IMR-90 (cell line): ENCODE data around the gene SLC30A7. TPM values are rescaled to one million over a fixed set of nuclear protein-coding genes. Genes with fewer than 3 reads are reported as not detected.

ENCODE experiments used
- ATAC-seq: fragments of 200-7000 bp; cut with Tn5 transposase; 2 replicates; pipeline ENCODE4 v1.9.1; 2020; ENCODE audit warnings: low read depth, mild to moderate bottlenecking, moderate library complexity
- BruUV-seq: library from RNA; stranded (reverse); fragments of 400-500 nt; replicated peaks from 2 replicates; lab custom pipeline; 2021; lab: Mats Ljungman, UMichigan
- CTCF ChIA-PET: fragments of 300-600 bp; formaldehyde crosslinking; extraction: SDS; loops from one replicate; lab custom pipeline; 2021; ENCODE audit warnings: antibody characterized with exemption; lab: Yijun Ruan, JAX
- POLR2A ChIA-PET: fragments of 300-600 bp; sonication (Branson Sonifier 250); formaldehyde crosslinking; loops from one replicate; lab custom pipeline; 2022; ENCODE audit warnings: antibody characterized with exemption; ENCODE audit not compliant: unreplicated experiment; lab: Charles Lee
- DNase-seq: peaks from one replicate; pipeline ENCODE4 v3.0.0; 2013
- H2AFZ ChIP-seq: replicated peaks from 2 replicates; pipeline ENCODE3; 2013; ENCODE audit warnings: low read length, mild to moderate bottlenecking; ENCODE audit not compliant: poor library complexity
- H2AK5ac ChIP-seq: 2 replicates; pipeline ENCODE4 v1.6.1; 2013; ENCODE audit warnings: low read depth, low read length, inconsistent platforms
- H2AK9ac ChIP-seq: replicated peaks from 2 replicates; pipeline ENCODE3; 2013; ENCODE audit warnings: mild to moderate bottlenecking, low read depth, low read length, moderate library complexity; ENCODE audit not compliant: poor library complexity
- H2BK120ac ChIP-seq: 2 replicates; pipeline ENCODE4 v1.6.1; 2013; ENCODE audit warnings: low read depth, low read length, inconsistent platforms
- H2BK15ac ChIP-seq: 3 replicates; pipeline ENCODE4 v1.6.1; 2013; ENCODE audit warnings: low read depth, low read length, inconsistent platforms
- H2BK20ac ChIP-seq: 2 replicates; pipeline ENCODE4 v1.6.1; 2013; ENCODE audit warnings: low read depth, mild to moderate bottlenecking, inconsistent platforms, low read length, moderate library complexity
- H2BK5ac ChIP-seq: 2 replicates; pipeline ENCODE4 v1.6.1; 2013; ENCODE audit warnings: mild to moderate bottlenecking, low read depth, low read length, inconsistent platforms; ENCODE audit not compliant: poor library complexity, severe bottlenecking
- H3K14ac ChIP-seq: replicated peaks from 2 replicates; pipeline ENCODE4 v1.6.1; 2013; ENCODE audit warnings: low read depth, low read length, inconsistent platforms
- H3K18ac ChIP-seq: 2 replicates; pipeline ENCODE4 v1.6.1; 2013; ENCODE audit warnings: low read depth, low read length, control low read depth
- H3K23ac ChIP-seq: 2 replicates; pipeline ENCODE4 v1.6.1; 2013; ENCODE audit warnings: low read depth, low read length, inconsistent platforms
- H3K27ac ChIP-seq: 2 replicates; pipeline ENCODE4 v1.5.1; 2013; ENCODE audit warnings: mild to moderate bottlenecking, control low read depth, low read length; ENCODE audit not compliant: insufficient read depth
- H3K27me3 ChIP-seq: 2 replicates; pipeline ENCODE4 v1.6.1; 2013; ENCODE audit warnings: low read length; ENCODE audit not compliant: control insufficient read depth, insufficient read depth
- H3K36me3 ChIP-seq: 2 replicates; pipeline ENCODE4 v1.6.1; 2013; ENCODE audit warnings: low read length, mixed read lengths; ENCODE audit not compliant: control insufficient read depth, insufficient read depth
- H3K4ac ChIP-seq: 2 replicates; pipeline ENCODE4 v1.6.1; 2013; ENCODE audit warnings: low read depth, low read length, inconsistent platforms
- H3K4me1 ChIP-seq: 2 replicates; pipeline ENCODE4 v1.6.1; 2013; ENCODE audit warnings: low read length, mixed read lengths; ENCODE audit not compliant: control insufficient read depth, insufficient read depth
- H3K4me2 ChIP-seq: 2 replicates; pipeline ENCODE4 v1.6.1; 2013; ENCODE audit warnings: low read depth, mild to moderate bottlenecking, control low read depth, low read length, moderate library complexity
- H3K4me3 ChIP-seq: 2 replicates; pipeline ENCODE4 v1.5.1; 2013; ENCODE audit warnings: low read depth, mild to moderate bottlenecking, control low read depth, low read length, moderate library complexity; ENCODE audit not compliant: insufficient read depth
- H3K56ac ChIP-seq: 2 replicates; pipeline ENCODE4 v1.6.1; 2013; ENCODE audit warnings: low read length, inconsistent platforms; ENCODE audit not compliant: insufficient read depth; ENCODE audit errors: extremely low read depth
- H3K79me1 ChIP-seq, 2 experiments: 2 replicates each; pipeline ENCODE4 v1.6.1; 2013; ENCODE audit warnings: low read length in 2 of 2, inconsistent platforms in 1 of 2, low read depth in 1 of 2
- H3K9ac ChIP-seq: 2 replicates; pipeline ENCODE4 v1.6.1; 2013; ENCODE audit warnings: low read depth, low read length, control low read depth
- H3K9me1 ChIP-seq: 2 replicates; pipeline ENCODE4 v1.6.1; 2013; ENCODE audit warnings: low read length, inconsistent platforms; ENCODE audit not compliant: insufficient read depth
- H3K9me3 ChIP-seq: 2 replicates; pipeline ENCODE4 v1.6.1; 2013; ENCODE audit warnings: low read length; ENCODE audit not compliant: control insufficient read depth, insufficient read depth
- H4K20me1 ChIP-seq: 2 replicates; pipeline ENCODE4 v1.6.1; 2013; ENCODE audit warnings: low read length, inconsistent platforms; ENCODE audit not compliant: insufficient read depth
- H4K5ac ChIP-seq: 2 replicates; pipeline ENCODE4 v1.6.1; 2013; ENCODE audit warnings: mild to moderate bottlenecking, low read depth, low read length, control low read depth
- H4K8ac ChIP-seq, 2 experiments: 2 replicates each; pipeline ENCODE4 v1.6.1; 2013; ENCODE audit warnings: low read depth in 2 of 2, low read length in 2 of 2, control low read depth in 1 of 2, inconsistent platforms in 1 of 2
- H4K91ac ChIP-seq: 2 replicates; pipeline ENCODE4 v1.6.1; 2013; ENCODE audit warnings: low read depth, low read length, inconsistent platforms; ENCODE audit not compliant: insufficient read depth
- BHLHE40 ChIP-seq: fragments of 150-350 bp; IDR thresholded peaks from 2 replicates; pipeline ENCODE4 v1.6.1; 2016; ENCODE audit warnings: mild to moderate bottlenecking, low read depth, low read length
- CHD1 ChIP-seq: IDR thresholded peaks from 2 replicates; pipeline ENCODE4 v1.6.1; 2012; ENCODE audit warnings: low read depth, low read length, improper control_type of control experiment
- MAZ ChIP-seq: IDR thresholded peaks from 2 replicates; pipeline ENCODE4 v1.6.1; 2012; ENCODE audit warnings: low read depth, mild to moderate bottlenecking, low read length, improper control_type of control experiment, moderate library complexity, borderline replicate concordance
- RFX5 ChIP-seq: IDR thresholded peaks from 2 replicates; pipeline ENCODE4 v1.8.0; 2012; ENCODE audit warnings: low read depth, mild to moderate bottlenecking, low read length, moderate library complexity
- WGBS, 2 experiments: methylation state at CpG; one replicate each; pipeline versions ENCODE4 v1.1.5 to v1.1.7; 2013; ENCODE audit warnings: missing lambda C conversion rate in 2 of 2; ENCODE audit not compliant: insufficient read length in 1 of 2; ENCODE audit errors: extremely low coverage in 2 of 2; 5-methylcytosine and 5-hydroxymethylcytosine counted together
- dilution Hi-C: fragments of 300-500 bp; cut with HindIII; formaldehyde crosslinking; loops from one replicate; pipeline ENCODE4 v1.14.3; 2018; ENCODE audit warnings: low sequenced_read_pairs; ENCODE audit not compliant: unreplicated experiment
- in situ Hi-C: fragments of 300-500 bp; cut with MboI; formaldehyde crosslinking; loops from 3 replicates; pipeline ENCODE4 v1.14.3; 2019; ENCODE audit warnings: low sequenced_read_pairs, inconsistent platforms, mixed read lengths
- intact Hi-C: fragments of 100-400 bp; cut with micrococcal nuclease; formaldehyde crosslinking; loops from 2 replicates; pipeline ENCODE4 v1.10.0; 2022
- polyA plus RNA-seq, 3 experiments: library from polyadenylated mRNA; depleted of rRNA; stranded (reverse); fragments of >200 nt; gene quantifications; 2 replicates each; pipeline ENCODE4 v1.2.3, GENCODE V29; 2012; ENCODE audit warnings: low replicate concordance in 1 of 3
- total RNA-seq: library from RNA; depleted of rRNA; stranded (reverse); fragments of >200 nt; gene quantifications from 2 replicates; pipeline ENCODE4 v1.2.3, GENCODE V29; 2012
- TF ChIP-seq, protein P1 (sequence below): fragments of 150-350 bp; IDR thresholded peaks from 2 replicates; pipeline ENCODE4 v1.6.1; 2016; ENCODE audit warnings: low read depth, mild to moderate bottlenecking, low read length, moderate library complexity, borderline replicate concordance

The SLC30A7 gene
- total and polyA plus RNA-seq, 2 of the 4 experiments (the other 2 are of a cell fraction), result 8.4 to 60.2 TPM

- Histone ChIP-seq H2AFZ (no peak overlapping the region), H2BK15ac (no peak overlapping the region), H3K18ac (no peak overlapping the region), H4K20me1 (no peaks in the 10 kb centered on the region), H3K9ac (no peak overlapping the region), H3K27ac (no peak overlapping the region), H3K4me3 (no peak overlapping the region), H3K4me2 (no peak overlapping the region), H2AK9ac (no peak overlapping the region), H3K79me1 (no peaks in the 10 kb centered on the region), H2BK5ac (no peak overlapping the region), H2BK20ac (no peak overlapping the region), H3K9me3 (no peaks in the 10 kb centered on the region), H2AK5ac (no peak overlapping the region), H3K36me3 (peaks cover 3% of the 10 kb centered on the region; the same call in 1 of the 2 replicates), H3K4me1 (peaks cover 3% of the 10 kb centered on the region; the same call in 1 of the 2 replicates), H3K14ac (no peak overlapping the region), H3K9me1 (no peaks in the 10 kb centered on the region), H4K8ac (no peak overlapping the region), H4K91ac (no peak overlapping the region), H3K56ac (no peak overlapping the region), H2BK120ac (no peak overlapping the region), H3K27me3 (no peaks in the 10 kb centered on the region), H3K23ac (no peak overlapping the region), H4K5ac (no peak overlapping the region), H3K4ac (no peak overlapping the region)
- no CpG with 5 or more reads among the region's 2 CpGs for WGBS, 2 experiments
- in situ Hi-C loops (loop anchor here (10.0 kb wide), 1 partner anchor 1065 kb away; no protein-coding TSS in a partner anchor), dilution Hi-C loops (no loop called here), intact Hi-C loops (loop anchor here (2.0 to 5.0 kb wide), 4 partner anchors 248 to 1061 kb away; partner anchors contain the start of gene GPR88)
- BruUV-seq, result no TSS peak
- DNase-seq (no peak), ATAC-seq (no peak)
- CTCF ChIA-PET, result interaction anchor here (1.8 to 4.7 kb wide), 4 partner anchors 263 to 414 kb away, joined by 9 to 27 read pairs (median 20); no protein-coding TSS in a partner anchor
- TF ChIP-seq, protein P1, sequence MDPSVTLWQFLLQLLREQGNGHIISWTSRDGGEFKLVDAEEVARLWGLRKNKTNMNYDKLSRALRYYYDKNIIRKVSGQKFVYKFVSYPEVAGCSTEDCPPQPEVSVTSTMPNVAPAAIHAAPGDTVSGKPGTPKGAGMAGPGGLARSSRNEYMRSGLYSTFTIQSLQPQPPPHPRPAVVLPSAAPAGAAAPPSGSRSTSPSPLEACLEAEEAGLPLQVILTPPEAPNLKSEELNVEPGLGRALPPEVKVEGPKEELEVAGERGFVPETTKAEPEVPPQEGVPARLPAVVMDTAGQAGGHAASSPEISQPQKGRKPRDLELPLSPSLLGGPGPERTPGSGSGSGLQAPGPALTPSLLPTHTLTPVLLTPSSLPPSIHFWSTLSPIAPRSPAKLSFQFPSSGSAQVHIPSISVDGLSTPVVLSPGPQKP, result no peak
- TF ChIP-seq BHLHE40, result no peak
- no peak for TF ChIP-seq RFX5
- no peak for TF ChIP-seq CHD1
- no peak for TF ChIP-seq MAZ
- POLR2A ChIA-PET, result no interaction called here
Observed at GRCh38 chr1:100869996-100870395, 25.9 kb upstream of the SLC30A7 start.
